DMS53 treated with DMSO at 0.1 percent for 48 hours (cell line): ENCODE data around the gene SLC8A1.

Experiments
- DNase-seq: peaks from one replicate; lab custom pipeline; 2025; ENCODE audit not compliant: unreplicated experiment; lab: John Stamatoyannopoulos, UW

The SLC8A1 gene

GRCh38 chr2:40421631-40422297, 30.1 kb downstream of the SLC8A1 start:
- DNase-seq, result no peak

GRCh38 chr2:40420478-40420877, 31.4 kb downstream of the SLC8A1 start:
- no peak for DNase-seq

GRCh38 chr2:40419364-40419762, 32.5 kb downstream of the SLC8A1 start:
- no peak for DNase-seq

GRCh38 chr2:40418614-40419363, 33.1 kb downstream of the SLC8A1 start:
- no peak for DNase-seq

- DNase-seq, result no peak
Measured at GRCh38 chr2:40416486-40416885, 35.4 kb downstream of the SLC8A1 start.

- no peak for DNase-seq
Measured at GRCh38 chr2:40415391-40415790, 36.5 kb downstream of the SLC8A1 start.

GRCh38 chr2:40412456-40412855, 39.4 kb downstream of the SLC8A1 start:
- DNase-seq, result no peak

GRCh38 chr2:40410695-40411094, 41.2 kb downstream of the SLC8A1 start:
- DNase-seq, result no peak

GRCh38 chr2:40409734-40410133, 42.2 kb downstream of the SLC8A1 start:
- no peak for DNase-seq

- no peak for DNase-seq
Measured at GRCh38 chr2:40406485-40407289, 45.2 kb downstream of the SLC8A1 start.

GRCh38 chr2:40405465-40405864, 46.4 kb downstream of the SLC8A1 start:
- DNase-seq, result no peak

GRCh38 chr2:40404517-40404916, 47.4 kb downstream of the SLC8A1 start:
- no peak for DNase-seq

GRCh38 chr2:40403233-40403836, 48.6 kb downstream of the SLC8A1 start:
- no peak for DNase-seq

- DNase-seq, result no peak
Measured at GRCh38 chr2:40401896-40402295, 50.0 kb downstream of the SLC8A1 start.

GRCh38 chr2:40400336-40400953, 51.4 kb downstream of the SLC8A1 start:
- DNase-seq, result no peak

- DNase-seq, result no peak
Measured at GRCh38 chr2:40397765-40398164, 54.1 kb downstream of the SLC8A1 start.

- DNase-seq, result peak; percentile 19
Measured at GRCh38 chr2:40396124-40396523, 55.8 kb downstream of the SLC8A1 start.

GRCh38 chr2:40395169-40396073, 56.5 kb downstream of the SLC8A1 start:
- DNase-seq, result no peak

- no peak for DNase-seq
Measured at GRCh38 chr2:40394597-40394996, 57.3 kb downstream of the SLC8A1 start.

GRCh38 chr2:40394031-40394430, 57.9 kb downstream of the SLC8A1 start:
- DNase-seq, result no peak
